Endodermal cell (in vitro differentiated cells): ENCODE data around the gene FAM118A. TPM values are rescaled to one million over a fixed set of nuclear protein-coding genes. Genes with fewer than 3 reads are reported as not detected.

ENCODE experiments used
- DNase-seq: peaks from one replicate; pipeline ENCODE4 v3.0.0-alpha.2; 2017
- H3K27ac ChIP-seq: 2 replicates; pipeline ENCODE4 v1.5.1; 2013; ENCODE audit warnings: mild to moderate bottlenecking, low read depth, low read length, moderate library complexity
- H3K27me3 ChIP-seq: 2 replicates; pipeline ENCODE4 v1.6.1; 2013; ENCODE audit warnings: mild to moderate bottlenecking, low read length, moderate library complexity; ENCODE audit not compliant: insufficient read depth, control insufficient read depth, poor library complexity, severe bottlenecking
- H3K36me3 ChIP-seq: 2 replicates; pipeline ENCODE4 v1.7.0; 2013; ENCODE audit warnings: mild to moderate bottlenecking, low read length, moderate library complexity; ENCODE audit not compliant: control insufficient read depth, insufficient read depth
- H3K4me1 ChIP-seq: one replicate; pipeline ENCODE4 v1.7.0; 2013; ENCODE audit warnings: low read length; ENCODE audit not compliant: control insufficient read depth, insufficient read depth
- H3K4me3 ChIP-seq: 2 replicates; pipeline ENCODE4 v1.5.1; 2013; ENCODE audit warnings: mild to moderate bottlenecking, low read length, moderate library complexity
- H3K9ac ChIP-seq: 2 replicates; pipeline ENCODE4 v1.6.1; 2013; ENCODE audit warnings: mild to moderate bottlenecking, low read length, moderate library complexity; ENCODE audit not compliant: poor library complexity, severe bottlenecking; ENCODE audit errors: extremely low read depth
- H3K9me3 ChIP-seq: 2 replicates; pipeline ENCODE4 v1.6.1; 2013; ENCODE audit warnings: mild to moderate bottlenecking, low read length, moderate library complexity; ENCODE audit not compliant: control insufficient read depth
- H3K27ac Mint-ChIP-seq: 2 replicates; pipeline ENCODE4 v1.8.0; 2020; ENCODE audit warnings: mixed read lengths
- H3K27me3 Mint-ChIP-seq: 2 replicates; pipeline ENCODE4 v1.8.0; 2021; ENCODE audit warnings: mild to moderate bottlenecking, mixed read lengths; ENCODE audit not compliant: insufficient read depth
- H3K36me3 Mint-ChIP-seq: 2 replicates; pipeline ENCODE4 v1.8.0; 2020; ENCODE audit warnings: low read depth, mixed read lengths
- H3K4me1 Mint-ChIP-seq: 2 replicates; pipeline ENCODE4 v1.8.0; 2020; ENCODE audit warnings: mixed read lengths
- H3K4me3 Mint-ChIP-seq: 2 replicates; pipeline ENCODE4 v1.8.0; 2020; ENCODE audit warnings: mild to moderate bottlenecking, moderate library complexity, mixed read lengths
- H3K9me3 Mint-ChIP-seq: 2 replicates; pipeline ENCODE4 v1.8.0; 2020; ENCODE audit warnings: mild to moderate bottlenecking, mixed read lengths
- CTCF ChIP-seq: fragments of 200-600 bp; sonication (generic); conservative IDR thresholded peaks from 2 replicates; pipeline ENCODE4 v1.5.0; 2021; ENCODE audit warnings: antibody characterized with exemption, mild to moderate bottlenecking
- whole genome bisulfite sequencing, 2 experiments: methylation state at CpG; one replicate each; pipeline versions ENCODE4 v1.1.5 to v1.1.7; 2013; ENCODE audit warnings: missing lambda C conversion rate in 2 of 2, mixed read lengths in 1 of 2; ENCODE audit not compliant: insufficient coverage in 1 of 2, insufficient read length in 1 of 2; 5-methylcytosine and 5-hydroxymethylcytosine counted together
- total RNA-seq, 2 donors: library from RNA; stranded (reverse); fragmentation: NEBNext Ultra II Directional in 1 of 2; extraction: Animal tissue kit (Norgen Biotek cat#: 25700) in 1 of 2; gene quantifications; 2 replicates in 1 of 2; 3 replicates in 1 of 2; pipeline ENCODE4 v1.2.1, GENCODE V29; 2021

The FAM118A gene
- total RNA-seq, 2 donors from 2014 or later = 46.3 to 143 TPM

- no peaks in the 10 kb centered on the region for H3K36me3 Mint-ChIP-seq
- peaks cover 9% of the 10 kb centered on the region for H3K27me3 Mint-ChIP-seq
- Histone ChIP-seq H3K9me3 (no peaks in the 10 kb centered on the region), H3K4me1 (no peaks in the 10 kb centered on the region), H3K9ac (no peak overlapping the region), H3K4me3 (no peak overlapping the region), H3K27ac (no peak overlapping the region), H3K27me3 (no peaks in the 10 kb centered on the region), H3K36me3 (no peaks in the 10 kb centered on the region)
- H3K9me3 Mint-ChIP-seq = peaks cover 6% of the 10 kb centered on the region
- H3K27ac Mint-ChIP-seq = no peak overlapping the region
- no peak overlapping the region for H3K4me3 Mint-ChIP-seq
- no peak for TF ChIP-seq CTCF
- H3K4me1 Mint-ChIP-seq = no peaks in the 10 kb centered on the region
- DNase-seq = no peak
- 88 to 91% methylated on average over 9 to 13 of the region's 13 CpGs for WGBS, 2 experiments
Observed at GRCh38 chr22:45262195-45262930, 47.4 kb upstream of the FAM118A start.

GRCh38 chr22:45262931-45263462 lies 46.7 kb upstream of the FAM118A start:
- H3K27ac Mint-ChIP-seq = no peak overlapping the region
- peaks cover 9% of the 10 kb centered on the region for H3K27me3 Mint-ChIP-seq
- no peak overlapping the region for H3K4me3 ChIP-seq
- H3K9me3 ChIP-seq = no peaks in the 10 kb centered on the region
- no peak overlapping the region for H3K9ac ChIP-seq
- H3K36me3 Mint-ChIP-seq = no peaks in the 10 kb centered on the region
- no peaks in the 10 kb centered on the region for H3K4me1 ChIP-seq
- no peaks in the 10 kb centered on the region for H3K4me1 Mint-ChIP-seq
- 92 to 95% methylated on average over 10 to 14 of the region's 14 CpGs for WGBS, 2 experiments
- no peaks in the 10 kb centered on the region for H3K36me3 ChIP-seq
- H3K4me3 Mint-ChIP-seq = no peak overlapping the region
- peak overlapping the region; percentile 11 for H3K27ac ChIP-seq
- H3K9me3 Mint-ChIP-seq = peaks cover 2% of the 10 kb centered on the region
- no peak for TF ChIP-seq CTCF
- H3K27me3 ChIP-seq = no peaks in the 10 kb centered on the region
- no peak for DNase-seq

- no peak overlapping the region for H3K9ac ChIP-seq
- H3K36me3 ChIP-seq = no peaks in the 10 kb centered on the region
- Mint-ChIP-seq H3K4me3 (no peak overlapping the region), H3K27me3 (peaks cover 9% of the 10 kb centered on the region), H3K9me3 (no peaks in the 10 kb centered on the region), H3K36me3 (no peaks in the 10 kb centered on the region), H3K27ac (no peak overlapping the region), H3K4me1 (no peaks in the 10 kb centered on the region)
- H3K4me3 ChIP-seq = no peak overlapping the region
- DNase-seq = peak; percentile 91
- no peaks in the 10 kb centered on the region for H3K9me3 ChIP-seq
- H3K4me1 ChIP-seq = no peaks in the 10 kb centered on the region
- TF ChIP-seq CTCF = peak; percentile 88
- peak overlapping the region; percentile 11 for H3K27ac ChIP-seq
- H3K27me3 ChIP-seq = no peaks in the 10 kb centered on the region
- WGBS, 2 experiments = 37 to 39% methylated on average over 12 to 17 of the region's 17 CpGs
Observed at GRCh38 chr22:45263463-45264269, 46.1 kb upstream of the FAM118A start.
